ENCODE data around the gene RUNX2. TPM values are rescaled to one million over a fixed set of nuclear protein-coding genes. Genes with fewer than 3 reads are reported as not detected.

Gene RUNX2
- polyA plus RNA-seq, 1 donor from 2014 or later = not detected

DNA sequence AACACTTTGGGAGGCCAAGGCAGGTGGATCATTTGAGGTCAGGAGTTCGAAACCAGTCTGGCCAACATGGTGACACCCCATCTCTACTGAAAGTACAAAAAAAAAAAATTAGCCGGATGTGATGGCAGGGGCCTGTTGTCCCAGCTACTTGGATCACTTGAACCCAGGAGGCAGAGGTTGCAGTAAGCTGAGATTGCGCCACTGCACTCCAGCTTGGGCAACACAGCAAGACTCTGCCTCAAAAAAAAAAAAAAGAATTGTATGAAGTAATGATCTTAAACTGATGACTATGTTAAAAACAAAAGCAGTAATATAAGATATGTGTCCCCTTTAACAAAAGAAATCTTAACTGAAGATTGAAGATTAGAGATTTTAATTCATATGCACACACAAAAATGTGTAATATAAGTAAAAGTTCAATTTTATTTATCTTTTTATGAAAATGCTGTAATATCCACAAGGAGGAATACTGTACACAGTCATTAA, 29.0 kb upstream of the RUNX2 start:
- Histone ChIP-seq H3K4me2 (ENCODE audit: low read length) (no peak overlapping the region), H3K79me2 (replicated peaks; ENCODE audit: insufficient read depth, low read length) (no peaks in the 10 kb centered on the region), H3K36me3 (ENCODE audit: insufficient read depth, low read length) (no peaks in the 10 kb centered on the region), H2AFZ (ENCODE audit: low read depth, low read length) (no peak overlapping the region), H3K27ac (ENCODE audit: low read length) (no peak overlapping the region), H3F3A (ENCODE audit: insufficient read depth, low read length, poor library complexity, severe bottlenecking) (no peaks in the 10 kb centered on the region), H3K27me3 (ENCODE audit: insufficient read depth, low read depth, low read length) (no peaks in the 10 kb centered on the region), H3K9me3 (ENCODE audit: low read length) (no peaks in the 10 kb centered on the region), H4K20me1 (ENCODE audit: insufficient read depth) (no peaks in the 10 kb centered on the region), H3K9me2 (ENCODE audit: insufficient read depth, low read length) (no peaks in the 10 kb centered on the region), H3K9ac (ENCODE audit: low read length) (no peak overlapping the region), H3K4me3 (ENCODE audit: low read length) (no peak overlapping the region)
- TF ChIP-seq MXI1 (conservative IDR thresholded peaks at IDR 0.05; ENCODE audit: poor library complexity, severe bottlenecking) = no peak

DNA sequence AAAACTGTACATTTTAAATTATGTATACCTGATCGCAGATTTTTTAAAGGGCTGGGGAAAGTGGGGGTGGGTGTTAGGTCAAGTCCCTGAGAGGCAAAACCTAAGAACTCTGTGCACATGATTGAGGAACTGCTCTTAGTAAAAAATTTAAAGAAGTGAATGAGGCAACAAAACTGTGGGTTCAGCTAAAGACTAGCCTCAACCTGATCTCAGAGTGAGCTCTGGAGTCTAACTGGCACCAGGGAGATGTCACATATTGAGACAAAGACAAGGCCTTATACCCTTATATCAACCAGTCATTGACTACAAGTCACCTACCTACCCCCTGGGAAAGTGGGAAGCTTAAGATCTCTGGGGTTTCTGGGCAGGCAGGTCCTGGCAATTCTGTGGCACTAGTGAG, 27.4 kb upstream of the RUNX2 start:
- Histone ChIP-seq H3F3A (ENCODE audit: insufficient read depth, low read length, poor library complexity, severe bottlenecking) (no peaks in the 10 kb centered on the region), H3K27me3 (ENCODE audit: insufficient read depth, low read depth, low read length) (no peaks in the 10 kb centered on the region), H4K20me1 (ENCODE audit: insufficient read depth) (no peaks in the 10 kb centered on the region), H3K9me2 (ENCODE audit: insufficient read depth, low read length) (no peaks in the 10 kb centered on the region), H3K4me2 (ENCODE audit: low read length) (no peak overlapping the region), H2AFZ (ENCODE audit: low read depth, low read length) (no peak overlapping the region), H3K36me3 (ENCODE audit: insufficient read depth, low read length) (no peaks in the 10 kb centered on the region), H3K9ac (ENCODE audit: low read length) (no peak overlapping the region), H3K4me3 (ENCODE audit: low read length) (no peak overlapping the region), H3K9me3 (ENCODE audit: low read length) (no peaks in the 10 kb centered on the region), H3K79me2 (replicated peaks; ENCODE audit: insufficient read depth, low read length) (no peaks in the 10 kb centered on the region), H3K27ac (ENCODE audit: low read length) (no peak overlapping the region)
- TF ChIP-seq RAD21 (conservative IDR thresholded peaks at IDR 0.05) (no peak), POLR2AphosphoS5 (IDR thresholded peaks at IDR 0.05) (no peak), SMC3 (conservative IDR thresholded peaks at IDR 0.05; ENCODE audit: poor library complexity) (no peak), TAF1 (IDR thresholded peaks at IDR 0.05; ENCODE audit: low read depth) (no peak), EZH2 (IDR thresholded peaks at IDR 0.05; ENCODE audit: borderline replicate concordance, insufficient read depth, low read length, poor library complexity, severe bottlenecking) (no peak), EP300 (conservative IDR thresholded peaks at IDR 0.05; ENCODE audit: poor library complexity, severe bottlenecking) (no peak), MXI1 (conservative IDR thresholded peaks at IDR 0.05; ENCODE audit: poor library complexity, severe bottlenecking) (no peak)
- TF ChIP-seq, protein P1, sequence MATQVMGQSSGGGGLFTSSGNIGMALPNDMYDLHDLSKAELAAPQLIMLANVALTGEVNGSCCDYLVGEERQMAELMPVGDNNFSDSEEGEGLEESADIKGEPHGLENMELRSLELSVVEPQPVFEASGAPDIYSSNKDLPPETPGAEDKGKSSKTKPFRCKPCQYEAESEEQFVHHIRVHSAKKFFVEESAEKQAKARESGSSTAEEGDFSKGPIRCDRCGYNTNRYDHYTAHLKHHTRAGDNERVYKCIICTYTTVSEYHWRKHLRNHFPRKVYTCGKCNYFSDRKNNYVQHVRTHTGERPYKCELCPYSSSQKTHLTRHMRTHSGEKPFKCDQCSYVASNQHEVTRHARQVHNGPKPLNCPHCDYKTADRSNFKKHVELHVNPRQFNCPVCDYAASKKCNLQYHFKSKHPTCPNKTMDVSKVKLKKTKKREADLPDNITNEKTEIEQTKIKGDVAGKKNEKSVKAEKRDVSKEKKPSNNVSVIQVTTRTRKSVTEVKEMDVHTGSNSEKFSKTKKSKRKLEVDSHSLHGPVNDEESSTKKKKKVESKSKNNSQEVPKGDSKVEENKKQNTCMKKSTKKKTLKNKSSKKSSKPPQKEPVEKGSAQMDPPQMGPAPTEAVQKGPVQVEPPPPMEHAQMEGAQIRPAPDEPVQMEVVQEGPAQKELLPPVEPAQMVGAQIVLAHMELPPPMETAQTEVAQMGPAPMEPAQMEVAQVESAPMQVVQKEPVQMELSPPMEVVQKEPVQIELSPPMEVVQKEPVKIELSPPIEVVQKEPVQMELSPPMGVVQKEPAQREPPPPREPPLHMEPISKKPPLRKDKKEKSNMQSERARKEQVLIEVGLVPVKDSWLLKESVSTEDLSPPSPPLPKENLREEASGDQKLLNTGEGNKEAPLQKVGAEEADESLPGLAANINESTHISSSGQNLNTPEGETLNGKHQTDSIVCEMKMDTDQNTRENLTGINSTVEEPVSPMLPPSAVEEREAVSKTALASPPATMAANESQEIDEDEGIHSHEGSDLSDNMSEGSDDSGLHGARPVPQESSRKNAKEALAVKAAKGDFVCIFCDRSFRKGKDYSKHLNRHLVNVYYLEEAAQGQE (IDR thresholded peaks at IDR 0.05; ENCODE audit: borderline replicate concordance) = no peak
- TF ChIP-seq, protein P2, sequence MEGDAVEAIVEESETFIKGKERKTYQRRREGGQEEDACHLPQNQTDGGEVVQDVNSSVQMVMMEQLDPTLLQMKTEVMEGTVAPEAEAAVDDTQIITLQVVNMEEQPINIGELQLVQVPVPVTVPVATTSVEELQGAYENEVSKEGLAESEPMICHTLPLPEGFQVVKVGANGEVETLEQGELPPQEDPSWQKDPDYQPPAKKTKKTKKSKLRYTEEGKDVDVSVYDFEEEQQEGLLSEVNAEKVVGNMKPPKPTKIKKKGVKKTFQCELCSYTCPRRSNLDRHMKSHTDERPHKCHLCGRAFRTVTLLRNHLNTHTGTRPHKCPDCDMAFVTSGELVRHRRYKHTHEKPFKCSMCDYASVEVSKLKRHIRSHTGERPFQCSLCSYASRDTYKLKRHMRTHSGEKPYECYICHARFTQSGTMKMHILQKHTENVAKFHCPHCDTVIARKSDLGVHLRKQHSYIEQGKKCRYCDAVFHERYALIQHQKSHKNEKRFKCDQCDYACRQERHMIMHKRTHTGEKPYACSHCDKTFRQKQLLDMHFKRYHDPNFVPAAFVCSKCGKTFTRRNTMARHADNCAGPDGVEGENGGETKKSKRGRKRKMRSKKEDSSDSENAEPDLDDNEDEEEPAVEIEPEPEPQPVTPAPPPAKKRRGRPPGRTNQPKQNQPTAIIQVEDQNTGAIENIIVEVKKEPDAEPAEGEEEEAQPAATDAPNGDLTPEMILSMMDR (IDR thresholded peaks at IDR 0.05; ENCODE audit: poor library complexity, severe bottlenecking) = no peak
